Gastroesophageal sphincter (tissue), 4 donors: ENCODE data around the gene HOXA6. TPM values are rescaled to one million over a fixed set of nuclear protein-coding genes. Genes with fewer than 3 reads are reported as not detected.

Source experiments
- ATAC-seq: fragments of 150-250 bp; one replicate; pipeline ENCODE4 v1.9.1; 2016; ENCODE audit warnings: mild to moderate bottlenecking, moderate library complexity
- H3K27ac ChIP-seq, 4 donors: fragments of 200-600 bp; sonication (generic) in 3 of 4; 1 replicate in 3 of 4; 2 replicates in 1 of 4; pipeline ENCODE4 v1.5.1; 2016 to 2019
- H3K27me3 ChIP-seq: fragments of 200-600 bp; sonication (generic); one replicate; pipeline ENCODE4 v1.5.1; 2019
- H3K36me3 ChIP-seq, 2 donors: fragments of 200-600 bp; sonication (generic); one replicate each; pipeline ENCODE4 v1.5.1; 2019; ENCODE audit warnings: control low read depth in 1 of 2
- H3K4me1 ChIP-seq, 3 donors: fragments of 200-600 bp; sonication (generic); 1 replicate in 2 of 3; 2 replicates in 1 of 3; pipeline ENCODE4 v1.5.1; 2016 to 2019; ENCODE audit warnings: control low read depth in 2 of 3
- H3K4me3 ChIP-seq, 2 donors: fragments of 200-600 bp; sonication (generic); one replicate each; pipeline ENCODE4 v1.5.1; 2019; ENCODE audit warnings: mild to moderate bottlenecking in 1 of 2, moderate library complexity in 1 of 2
- H3K9me3 ChIP-seq, 3 donors: fragments of 200-600 bp; sonication (generic); one replicate each; pipeline ENCODE4 v1.5.1; 2017 to 2019; ENCODE audit warnings: control low read depth in 2 of 3
- EP300 ChIP-seq: sonication (generic); formaldehyde crosslinking; IDR thresholded peaks from one replicate; pipeline ENCODE4 v1.6.1; 2017; ENCODE audit warnings: antibody characterized with exemption, mild to moderate bottlenecking
- POLR2A ChIP-seq, 2 donors: fragments of 450-650 bp; IDR thresholded peaks; one replicate each; pipeline ENCODE4 v1.6.1; 2017; ENCODE audit warnings: antibody characterized with exemption in 2 of 2, mild to moderate bottlenecking in 2 of 2, moderate library complexity in 1 of 2
- POLR2AphosphoS5 ChIP-seq: sonication (generic); formaldehyde crosslinking; IDR thresholded peaks from one replicate; pipeline ENCODE4 v1.6.1; 2017; ENCODE audit warnings: antibody characterized with exemption
- WGBS, 2 donors: methylation state at CpG; one replicate each; pipeline ENCODE4 v1.1.5; 2018; ENCODE audit warnings: low coverage in 1 of 2; 5-methylcytosine and 5-hydroxymethylcytosine counted together
- total RNA-seq, 4 donors: library from RNA; depleted of rRNA; stranded (reverse); fragments of >200 nt; gene quantifications; one replicate each; pipeline ENCODE4 v1.1.0, GENCODE V29; 2016
- TF ChIP-seq, protein P1 (sequence below), 4 experiments: fragments of 200-600 bp in 2 of 4; fragments of 450-650 bp in 2 of 4; sonication (generic) in 1 of 4; IDR thresholded peaks; one replicate each; pipeline ENCODE4 v1.5.1; 2017 to 2019; ENCODE audit warnings: antibody characterized with exemption in 4 of 4, mild to moderate bottlenecking in 2 of 4, moderate library complexity in 2 of 4

Gene HOXA6
- total RNA-seq, 4 donors from 2014 or later = 0.46 to 12.7 TPM; not detected in 2

DNA sequence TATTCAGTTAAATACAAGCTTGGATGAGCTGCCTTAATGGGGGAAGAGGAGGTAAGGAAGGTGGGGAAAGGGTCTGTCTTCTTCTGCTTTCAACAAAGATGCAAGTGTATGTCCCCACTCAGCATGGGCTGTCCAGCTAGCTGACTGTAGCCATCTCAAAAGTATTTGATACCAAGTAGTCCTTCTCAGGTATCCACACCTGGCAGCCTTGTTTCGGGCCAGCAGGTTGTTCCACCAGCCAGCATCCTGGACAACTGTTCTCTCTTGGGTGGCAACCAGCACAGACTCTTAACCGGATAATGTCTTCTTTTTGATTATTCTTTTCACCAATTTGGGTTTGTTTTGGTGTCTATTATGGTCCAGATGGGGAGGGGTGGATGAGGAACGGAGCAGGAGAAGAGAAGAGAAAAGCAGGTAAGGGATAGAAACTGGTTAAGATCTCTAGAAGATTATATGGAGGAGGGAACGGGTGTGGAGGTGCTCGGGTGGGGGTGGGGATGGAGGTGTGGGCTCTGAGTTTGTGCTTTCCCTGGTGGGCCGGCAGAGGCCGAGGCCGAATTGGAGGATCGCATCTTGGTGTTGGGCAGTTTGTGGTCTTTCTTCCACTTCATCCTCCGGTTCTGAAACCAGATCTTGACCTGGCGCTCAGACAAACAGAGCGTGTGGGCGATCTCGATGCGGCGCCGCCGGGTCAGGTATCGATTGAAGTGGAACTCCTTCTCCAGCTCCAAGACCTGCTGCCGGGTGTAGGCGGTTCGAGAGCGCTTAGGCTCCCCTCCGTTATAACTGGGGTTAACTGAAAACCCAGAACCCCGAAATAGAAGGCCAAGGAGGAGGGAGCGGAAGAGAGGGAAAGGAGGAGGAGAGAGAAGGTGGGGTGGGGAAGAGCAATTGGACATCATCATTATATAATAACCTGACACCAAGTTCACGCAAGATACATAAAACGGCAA, 18.5 kb downstream of the HOXA6 start:
- Histone ChIP-seq H3K9me3 (no peaks in the 10 kb centered on the region), H3K4me1 (peaks cover 9 to 86% (median 29%) of the 10 kb centered on the region in 3 donors), H3K27me3 (no peaks in the 10 kb centered on the region), H3K36me3 (no peaks in the 10 kb centered on the region), H3K4me3 (peak overlapping the region; percentile 47 to 84), H3K27ac (peak overlapping the region; percentile 92 to 99 (median 98))
- no peak for ATAC-seq
- WGBS, 2 donors = 12 to 19% methylated on average over 10 to 16 of the region's 28 CpGs
- peak; percentile 20 for TF ChIP-seq POLR2AphosphoS5
- no peak for TF ChIP-seq POLR2A (IDR thresholded peaks at IDR 0.05)

GRCh38 chr7:27128034-27128433, 19.5 kb downstream of the HOXA6 start:
- Histone ChIP-seq H3K27ac (peak overlapping the region; percentile 92 to 99 (median 98)), H3K27me3 (no peaks in the 10 kb centered on the region), H3K4me1 (peaks cover 9 to 86% (median 29%) of the 10 kb centered on the region in 3 donors), H3K4me3 (no peak overlapping the region), H3K9me3 (no peaks in the 10 kb centered on the region), H3K36me3 (no peaks in the 10 kb centered on the region)
- 13 to 17% methylated on average over 2 of the region's 2 CpGs for WGBS, 2 donors
- ATAC-seq = no peak
- TF ChIP-seq, protein P1, sequence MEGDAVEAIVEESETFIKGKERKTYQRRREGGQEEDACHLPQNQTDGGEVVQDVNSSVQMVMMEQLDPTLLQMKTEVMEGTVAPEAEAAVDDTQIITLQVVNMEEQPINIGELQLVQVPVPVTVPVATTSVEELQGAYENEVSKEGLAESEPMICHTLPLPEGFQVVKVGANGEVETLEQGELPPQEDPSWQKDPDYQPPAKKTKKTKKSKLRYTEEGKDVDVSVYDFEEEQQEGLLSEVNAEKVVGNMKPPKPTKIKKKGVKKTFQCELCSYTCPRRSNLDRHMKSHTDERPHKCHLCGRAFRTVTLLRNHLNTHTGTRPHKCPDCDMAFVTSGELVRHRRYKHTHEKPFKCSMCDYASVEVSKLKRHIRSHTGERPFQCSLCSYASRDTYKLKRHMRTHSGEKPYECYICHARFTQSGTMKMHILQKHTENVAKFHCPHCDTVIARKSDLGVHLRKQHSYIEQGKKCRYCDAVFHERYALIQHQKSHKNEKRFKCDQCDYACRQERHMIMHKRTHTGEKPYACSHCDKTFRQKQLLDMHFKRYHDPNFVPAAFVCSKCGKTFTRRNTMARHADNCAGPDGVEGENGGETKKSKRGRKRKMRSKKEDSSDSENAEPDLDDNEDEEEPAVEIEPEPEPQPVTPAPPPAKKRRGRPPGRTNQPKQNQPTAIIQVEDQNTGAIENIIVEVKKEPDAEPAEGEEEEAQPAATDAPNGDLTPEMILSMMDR (IDR thresholded peaks at IDR 0.05) = no peak
- TF ChIP-seq POLR2A (IDR thresholded peaks at IDR 0.05) = no peak
- peak; percentile 20 for TF ChIP-seq POLR2AphosphoS5
- TF ChIP-seq EP300 = no peak

DNA sequence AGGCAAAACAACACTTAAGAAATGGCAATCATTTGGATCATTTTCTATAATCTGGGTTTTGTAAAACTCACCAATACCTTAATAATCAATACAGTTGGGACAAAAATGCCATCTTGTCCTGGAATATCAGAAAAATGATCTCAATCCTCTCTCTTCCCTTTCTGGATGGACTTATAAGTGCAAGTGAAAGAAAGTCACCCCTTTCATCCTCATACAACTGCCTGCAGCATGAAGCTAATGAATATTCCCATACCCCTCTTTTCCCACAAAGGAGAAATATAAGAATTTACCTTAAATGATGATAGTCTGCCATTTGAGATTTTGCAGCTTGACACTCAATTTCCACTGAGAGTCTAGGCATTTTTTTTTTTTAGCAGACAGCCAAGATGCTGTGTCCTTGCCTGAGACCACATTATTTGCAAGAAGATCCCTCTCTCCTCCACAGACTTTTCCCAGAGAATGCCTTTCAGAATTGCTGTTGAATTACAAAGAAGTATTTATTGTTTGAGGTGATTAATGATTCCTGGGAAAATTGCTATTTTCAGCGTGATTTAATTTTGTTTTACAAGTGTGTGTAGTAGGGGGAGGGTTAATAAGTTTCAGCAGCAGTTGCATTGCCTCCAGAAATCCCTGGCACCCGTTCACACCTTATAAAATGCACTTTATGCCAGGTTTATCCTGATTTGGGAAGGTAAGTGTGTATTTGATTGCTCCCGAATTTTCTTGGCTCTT, 20.8 kb downstream of the HOXA6 start:
- no peak overlapping the region for H3K4me3 ChIP-seq
- H3K4me1 ChIP-seq = peaks cover 8 to 79% (median 29%) of the 10 kb centered on the region in 3 donors
- TF ChIP-seq EP300 (no peak), POLR2A (IDR thresholded peaks at IDR 0.05) (no peak), POLR2AphosphoS5 (no peak)
- TF ChIP-seq, protein P1 (IDR thresholded peaks at IDR 0.05) = no peak
- ATAC-seq = no peak
- 6 to 24% methylated on average over 3 of the region's 3 CpGs for WGBS, 2 donors
- H3K27me3 ChIP-seq = no peaks in the 10 kb centered on the region
- H3K36me3 ChIP-seq = no peaks in the 10 kb centered on the region
- H3K9me3 ChIP-seq = no peaks in the 10 kb centered on the region
- H3K27ac ChIP-seq = peak overlapping the region; percentile 92 to 99 (median 98)

DNA sequence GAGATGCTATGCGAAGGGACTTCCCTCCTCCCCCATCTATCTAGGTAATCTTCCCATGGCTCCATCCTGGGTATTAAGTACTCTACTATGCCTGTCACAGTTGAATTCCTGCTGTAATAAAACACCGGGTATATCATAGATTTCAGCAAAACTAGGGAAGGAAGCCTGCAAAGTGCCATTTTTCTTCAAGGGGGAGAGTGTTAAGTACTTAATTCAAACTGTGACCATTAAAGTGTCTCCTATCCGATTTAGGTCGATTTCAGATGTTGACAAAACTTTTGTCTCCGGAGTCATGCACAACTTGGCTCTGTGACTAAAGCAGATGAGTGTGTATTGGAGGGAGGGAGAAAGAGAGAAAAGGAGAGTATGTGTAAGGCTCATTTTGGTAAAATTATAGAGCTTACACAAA, 21.6 kb downstream of the HOXA6 start:
- 4 to 19% methylated on average over 5 of the region's 5 CpGs for WGBS, 2 donors
- ATAC-seq = no peak
- H3K4me3 ChIP-seq = no peak overlapping the region
- H3K27me3 ChIP-seq = no peaks in the 10 kb centered on the region
- peaks cover 5 to 77% (median 26%) of the 10 kb centered on the region in 3 donors for H3K4me1 ChIP-seq
- H3K27ac ChIP-seq = peak overlapping the region; percentile 90 to 99 (median 98)
- no peaks in the 10 kb centered on the region for H3K9me3 ChIP-seq
- TF ChIP-seq EP300 = no peak
- no peak for TF ChIP-seq POLR2A (IDR thresholded peaks at IDR 0.05)
- TF ChIP-seq, protein P1 (IDR thresholded peaks at IDR 0.05) = no peak
- TF ChIP-seq POLR2AphosphoS5 = no peak
- H3K36me3 ChIP-seq = no peaks in the 10 kb centered on the region
